Amniotic stem cell (primary cell): Measurements from ENCODE around the gene CGB7.
"Not testable (repeated sequence)": the region's sequence is repeated elsewhere in the genome, so short reads cannot be mapped to it uniquely, and the experiment has no call there.

Experiments
- DNase-seq: peaks from one replicate; lab custom pipeline; 2025; lab: John Stamatoyannopoulos, UW

The CGB7 gene

DNA sequence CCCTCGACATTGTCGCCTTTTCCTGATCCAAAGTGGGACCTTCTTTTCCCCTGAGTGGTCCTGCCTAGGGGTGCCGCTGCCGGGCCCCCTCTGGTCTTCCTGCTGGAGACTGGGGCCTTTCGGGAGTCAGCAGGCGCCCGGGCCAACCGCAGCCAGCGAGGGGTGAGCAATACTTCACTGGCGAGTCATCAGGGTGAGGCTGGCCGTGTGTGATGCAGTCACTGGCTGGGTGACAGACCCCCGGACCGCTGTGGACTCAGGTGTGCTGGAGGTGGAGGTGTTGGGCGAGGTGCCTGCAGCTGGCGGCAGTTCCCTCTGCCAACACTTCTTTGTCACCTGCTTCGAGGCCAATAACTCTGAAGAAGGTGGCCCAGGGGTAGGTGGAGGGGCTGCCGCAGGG lies 15.4 kb downstream of the CGB7 start:
- DNase-seq = no peak

DNA sequence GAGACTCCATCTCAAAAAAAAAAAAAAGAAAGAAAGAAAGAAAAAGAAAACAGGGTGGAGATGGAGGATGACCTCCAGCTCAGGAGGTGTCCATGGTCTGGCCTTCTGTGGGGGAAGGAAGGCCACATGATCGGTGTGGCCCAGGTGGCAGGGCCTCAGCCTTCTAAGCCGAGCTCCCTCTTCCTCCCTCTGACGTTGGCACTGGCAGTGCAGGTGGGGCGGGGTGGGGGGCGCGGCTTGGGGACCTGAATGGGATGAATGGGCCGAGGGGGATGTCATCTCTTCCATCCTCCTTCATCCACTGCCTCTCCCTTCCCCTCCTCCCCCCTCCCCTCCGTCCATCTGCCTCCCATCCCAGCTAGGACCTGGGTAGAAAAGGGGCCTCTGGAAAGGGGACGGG lies 17.8 kb downstream of the CGB7 start:
- DNase-seq = not testable (repeated sequence)

DNA sequence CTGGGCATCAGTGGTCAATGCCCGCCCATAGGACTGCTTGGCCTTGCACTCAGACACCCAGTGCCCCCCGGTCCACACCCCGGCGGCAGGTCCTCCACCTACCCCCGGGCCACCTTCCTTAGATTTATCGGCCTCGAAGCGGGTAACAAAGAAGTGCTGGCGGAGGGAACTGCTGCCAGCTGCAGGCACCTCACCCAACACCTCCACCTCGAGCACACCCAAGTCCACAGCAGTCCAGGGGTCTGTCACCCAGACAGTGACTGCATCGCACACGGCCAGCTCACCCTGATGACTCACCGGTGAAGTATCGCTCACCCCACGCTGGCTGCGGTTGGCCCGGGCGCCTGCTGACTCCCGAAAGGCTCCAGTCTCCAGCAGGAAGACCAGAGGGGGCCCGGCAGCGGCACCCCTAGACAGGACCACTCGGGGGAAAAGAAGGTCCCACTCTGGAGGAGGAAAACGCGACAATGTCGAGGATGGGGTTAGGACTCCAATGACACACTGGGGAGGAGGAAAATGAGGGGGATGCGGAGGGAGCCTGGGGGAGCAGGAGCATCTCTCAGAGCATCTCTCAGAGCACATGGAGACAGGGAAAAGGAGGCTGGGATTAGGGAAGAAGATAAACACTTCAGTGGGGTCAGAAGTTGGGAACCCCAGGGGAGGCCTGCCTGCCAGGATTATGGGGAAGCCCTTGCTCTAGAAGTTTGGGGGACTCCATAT lies 18.8 kb downstream of the CGB7 start:
- not testable (repeated sequence) for DNase-seq

DNA sequence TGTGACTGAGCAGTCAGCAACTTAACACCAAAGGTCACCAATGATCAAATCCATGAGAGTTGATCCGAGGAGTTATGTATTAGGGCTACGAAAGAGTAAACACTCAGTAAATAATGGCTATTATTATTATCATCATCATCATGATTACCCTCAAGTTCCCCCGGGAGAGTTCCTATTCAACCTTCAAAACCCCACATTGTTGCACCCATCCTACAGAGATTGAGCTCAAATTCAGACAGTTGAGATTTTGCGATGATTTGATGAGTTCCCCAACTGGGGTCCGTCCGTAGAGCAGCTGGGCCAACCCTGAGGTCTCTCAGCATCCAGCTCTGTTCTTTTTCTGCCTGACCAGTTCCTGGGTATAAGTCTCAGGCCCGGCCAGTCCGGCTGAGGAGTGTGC lies 19.4 kb downstream of the CGB7 start:
- DNase-seq = not testable (repeated sequence)

DNA sequence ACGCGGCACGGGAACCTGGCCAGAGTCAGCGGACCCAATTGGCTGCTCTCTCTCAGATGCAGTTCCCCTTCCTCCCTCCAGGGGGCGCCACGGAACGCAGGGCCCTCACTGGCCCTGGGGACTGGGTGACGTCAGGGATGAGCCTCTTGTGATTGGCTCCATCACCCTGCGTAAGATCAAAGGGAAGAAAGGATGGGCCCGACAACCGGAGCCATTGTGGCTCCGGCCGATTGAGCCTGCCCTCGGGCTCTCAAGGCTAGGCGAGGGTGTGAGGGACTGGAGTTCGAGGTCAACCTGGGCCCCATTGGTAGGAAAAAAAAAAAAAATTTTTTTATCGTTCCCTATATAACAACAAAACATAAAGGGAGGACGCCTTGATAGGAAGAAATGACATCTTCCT lies 20.7 kb downstream of the CGB7 start, which contains the start of gene CGB1:
Gene CGB1 (minus strand): TSS at position 81 of the 400 bp plus-strand sequence. CDS start 184 bp downstream, outside the sequence.
- DNase-seq = not testable (repeated sequence)

DNA sequence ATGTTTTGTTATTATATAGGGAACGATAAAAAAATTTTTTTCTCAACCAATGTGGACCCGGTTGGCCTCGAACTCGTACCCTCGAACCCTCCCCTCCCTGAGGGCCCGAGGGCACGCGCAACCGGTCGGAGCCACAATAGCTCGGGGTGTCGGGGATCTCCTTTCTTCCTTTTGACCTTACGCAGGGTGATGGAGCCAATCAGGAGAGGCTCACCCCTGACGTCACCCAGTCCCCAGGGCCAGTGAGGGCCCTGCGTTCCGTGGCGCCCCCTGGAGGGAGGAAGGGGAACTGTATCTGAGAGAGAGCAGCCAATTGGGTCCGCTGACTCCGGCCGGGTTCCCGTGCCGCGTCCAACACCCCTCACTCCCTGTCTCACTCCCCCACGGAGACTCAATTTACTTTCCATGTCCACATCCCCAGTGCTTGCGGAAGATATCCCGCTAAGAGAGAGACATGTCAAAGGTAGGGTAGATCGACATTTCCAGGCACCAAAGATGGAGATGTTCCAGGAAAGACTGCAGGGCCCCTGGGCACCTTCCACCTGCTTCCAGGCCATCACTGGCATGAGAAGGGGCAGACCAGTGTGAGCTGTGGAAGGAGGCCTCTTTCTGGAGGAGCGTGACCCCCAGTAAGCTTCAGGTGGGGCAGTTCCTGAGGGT lies 25.8 kb downstream of the CGB7 start, which contains the start of gene CGB2:
Gene CGB2 (plus strand): TSS at position 249 of the 660 bp plus-strand sequence. CDS start 206 bp downstream, at position 455.
- not testable (repeated sequence) for DNase-seq

DNA sequence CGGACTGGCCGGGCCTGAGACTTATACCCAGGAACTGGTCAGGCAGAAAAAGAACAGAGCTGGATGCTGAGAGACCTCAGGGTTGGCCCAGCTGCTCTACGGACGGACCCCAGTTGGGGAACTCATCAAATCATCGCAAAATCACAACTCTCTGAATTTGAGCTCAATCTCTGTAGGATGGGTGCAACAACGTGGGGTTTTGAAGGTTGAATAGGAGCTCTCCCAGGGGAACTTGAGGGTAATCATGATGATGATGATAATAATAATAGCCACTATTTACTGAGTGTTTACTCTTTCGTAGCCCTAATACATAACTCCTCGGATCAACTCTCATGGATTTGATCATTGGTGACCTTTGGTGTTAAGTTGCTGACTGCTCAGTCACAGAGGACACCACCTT lies 27.2 kb downstream of the CGB7 start:
- DNase-seq = not testable (repeated sequence)

DNA sequence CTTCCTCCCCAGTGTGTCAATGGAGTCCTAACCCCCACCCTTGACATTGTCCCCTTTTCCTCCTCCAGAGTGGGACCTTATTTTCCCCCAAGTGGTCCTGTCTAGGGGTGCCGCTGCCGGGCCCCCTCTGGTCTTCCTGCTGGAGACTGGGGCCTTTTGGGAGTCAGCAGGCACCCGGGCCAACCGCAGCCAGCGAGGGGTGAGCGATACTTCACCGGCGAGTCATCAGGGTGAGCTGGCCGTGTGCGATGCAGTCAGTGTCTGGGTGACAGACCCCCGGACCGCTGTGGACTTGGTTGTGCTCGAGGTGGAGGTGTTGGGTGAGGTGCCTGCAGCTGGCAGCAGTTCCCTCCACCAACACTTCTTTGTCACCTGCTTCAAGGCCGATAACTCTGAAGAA lies 27.8 kb downstream of the CGB7 start:
- DNase-seq = not testable (repeated sequence)

DNA sequence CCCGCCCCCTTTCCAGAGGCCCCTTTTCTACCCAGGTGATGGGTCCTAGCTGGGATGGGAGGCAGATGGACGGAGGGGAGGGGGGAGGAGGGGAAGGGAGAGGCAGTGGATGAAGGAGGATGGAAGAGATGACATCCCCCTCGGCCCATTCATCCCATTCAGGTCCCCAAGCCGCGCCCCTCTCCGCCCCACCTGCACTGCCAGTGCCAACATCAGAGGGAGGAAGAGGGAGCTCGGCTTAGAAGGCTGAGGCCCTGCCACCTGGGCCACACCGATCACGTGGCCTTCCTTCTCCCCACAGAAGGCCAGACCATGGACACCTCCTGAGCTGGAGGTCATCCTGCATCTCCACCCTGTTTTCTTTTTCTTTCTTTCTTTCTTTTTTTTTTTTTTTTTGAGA lies 28.9 kb downstream of the CGB7 start:
- DNase-seq = not testable (repeated sequence)

DNA sequence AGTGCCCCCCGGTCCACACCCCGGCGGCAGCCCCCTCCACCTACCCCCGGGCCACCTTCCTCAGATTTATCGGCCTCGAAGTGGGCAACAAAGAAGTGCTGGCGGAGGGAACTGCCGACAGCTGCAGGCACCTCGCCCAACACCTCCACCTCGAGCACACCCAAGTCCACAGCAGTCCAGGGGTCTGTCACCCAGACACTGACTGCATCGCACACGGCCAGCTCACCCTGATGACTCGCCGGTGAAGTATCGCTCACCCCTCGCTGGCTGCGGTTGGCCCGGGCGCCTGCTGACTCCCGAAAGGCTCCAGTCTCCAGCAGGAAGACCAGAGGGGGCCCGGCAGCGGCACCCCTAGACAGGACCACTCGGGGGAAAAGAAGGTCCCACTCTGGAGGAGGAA lies 31.9 kb downstream of the CGB7 start:
- DNase-seq = not testable (repeated sequence)

DNA sequence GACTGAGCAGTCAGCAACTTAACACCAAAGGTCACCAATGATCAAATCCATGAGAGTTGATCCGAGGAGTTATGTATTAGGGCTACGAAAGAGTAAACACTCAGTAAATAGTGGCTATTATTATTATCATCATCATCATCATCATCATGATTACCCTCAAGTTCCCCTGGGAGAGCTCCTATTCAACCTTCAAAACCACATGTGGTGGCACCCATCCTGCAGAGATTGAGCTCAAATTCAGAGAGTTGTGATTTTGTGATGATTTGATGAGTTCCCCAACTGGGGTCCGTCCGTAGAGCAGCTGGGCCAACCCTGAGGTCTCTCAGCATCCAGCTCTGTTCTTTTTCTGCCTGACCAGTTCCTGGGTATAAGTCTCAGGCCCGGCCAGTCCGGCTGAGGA lies 32.5 kb downstream of the CGB7 start:
- DNase-seq = not testable (repeated sequence)

DNA sequence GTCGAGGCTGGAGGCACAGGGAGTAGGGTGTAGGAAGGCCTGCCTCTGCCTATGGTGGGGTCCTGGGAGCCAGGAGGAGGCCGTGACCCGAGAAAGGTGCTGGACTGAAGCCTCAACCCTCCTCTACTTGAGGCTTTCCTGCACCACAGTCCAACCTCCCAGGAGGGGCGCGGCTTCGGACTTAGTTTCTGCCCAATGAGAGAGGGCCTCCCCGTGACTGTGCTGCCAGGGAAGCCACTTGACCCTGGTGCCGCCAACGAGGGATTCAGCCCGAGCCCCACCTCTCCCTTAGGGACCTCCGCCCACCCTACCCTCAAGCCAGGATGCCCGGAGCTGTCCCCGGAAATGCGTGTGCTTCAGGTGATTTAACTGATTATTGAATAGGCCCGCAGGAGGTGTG lies 33.3 kb downstream of the CGB7 start, which contains the start of gene CGB3:
Gene CGB3 (minus strand): TSS at position 101 of the 400 bp plus-strand sequence. CDS start 362 bp downstream, outside the sequence.
- not testable (repeated sequence) for DNase-seq

DNA sequence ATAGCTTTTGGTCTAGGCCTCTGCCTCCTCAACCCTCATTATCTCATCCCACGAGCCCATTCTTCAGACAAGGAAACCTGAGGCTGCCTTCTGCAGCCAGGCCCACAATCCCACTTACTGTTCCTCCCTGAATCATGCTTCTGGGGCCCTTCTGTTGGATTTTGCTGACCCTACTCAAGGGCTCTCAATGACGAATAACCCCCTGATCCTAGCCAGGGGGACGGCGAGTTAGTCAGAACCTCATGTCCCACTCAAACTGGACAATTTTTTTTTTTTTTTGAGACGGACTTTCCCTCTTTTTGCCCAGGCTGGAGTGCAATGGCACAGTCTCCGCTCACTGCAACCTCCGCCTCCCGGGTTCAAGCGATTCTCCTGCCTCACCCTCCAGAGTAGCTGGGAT lies 35.4 kb downstream of the CGB7 start:
- DNase-seq = no peak

DNA sequence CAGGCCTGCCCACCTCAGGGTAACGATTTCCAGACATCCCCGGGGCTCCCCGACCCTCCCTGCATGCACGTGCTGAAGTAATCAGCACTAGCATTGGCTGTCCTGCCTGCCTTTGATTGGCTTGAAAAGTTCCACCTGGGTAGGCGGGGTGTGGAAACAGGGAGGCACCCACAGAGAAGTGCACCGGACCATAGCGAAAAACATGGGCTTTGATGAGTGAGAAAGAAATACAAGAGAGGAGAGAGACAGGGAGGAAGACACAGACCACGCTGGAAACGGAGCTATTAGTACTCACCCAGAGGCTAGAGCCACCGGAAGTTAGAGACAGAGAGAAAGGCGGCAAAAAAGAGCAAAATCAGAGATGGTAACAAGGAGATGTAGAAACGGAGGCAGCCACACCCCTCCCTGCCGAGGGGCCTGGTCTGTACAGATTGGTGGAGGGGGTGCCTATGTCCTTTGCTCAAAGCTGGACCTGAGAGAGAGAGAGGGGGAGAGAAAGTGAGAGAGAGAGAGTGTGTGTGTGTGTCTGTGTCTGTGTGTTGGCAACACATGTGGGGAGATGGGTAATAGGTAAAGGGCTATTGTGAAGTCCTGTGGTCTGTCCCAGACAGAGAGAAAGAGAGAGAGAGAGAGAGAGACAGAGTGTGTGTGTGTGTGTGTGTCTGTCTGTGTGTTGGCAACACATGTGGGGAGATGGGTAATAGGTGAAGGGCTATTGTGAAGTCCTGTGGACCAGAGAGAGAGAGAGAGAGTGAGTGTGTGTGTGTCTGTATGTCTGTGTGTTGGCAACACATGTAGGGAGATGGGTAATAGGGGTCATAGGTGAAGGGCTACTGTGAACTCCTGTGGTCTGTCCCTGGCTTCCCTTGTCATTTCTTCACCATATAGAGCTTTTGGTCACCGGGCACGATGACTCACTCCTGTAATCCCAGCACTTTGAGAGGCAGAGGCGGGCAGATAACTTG lies 36.3 kb downstream of the CGB7 start:
- no peak for DNase-seq

DNA sequence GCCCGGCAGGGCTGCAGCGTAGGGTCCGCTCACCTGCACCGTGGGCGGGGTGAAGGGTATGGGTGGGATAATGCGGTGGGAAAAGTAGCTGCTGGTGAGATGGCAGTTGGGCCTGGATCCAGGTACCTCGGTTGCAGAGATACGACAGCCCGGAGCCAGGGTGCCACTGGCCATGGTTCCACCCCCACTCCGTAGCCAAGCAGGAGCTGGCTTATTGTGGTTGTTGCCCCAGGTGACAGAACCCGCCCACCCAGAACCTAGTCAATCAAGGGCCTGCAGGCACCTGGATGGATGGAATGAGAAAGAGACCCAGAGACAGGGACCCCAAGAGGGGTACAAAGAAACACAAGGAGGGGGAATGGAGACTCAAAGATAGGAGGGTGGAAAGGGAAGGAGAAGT lies 37.2 kb downstream of the CGB7 start:
- DNase-seq = no peak

DNA sequence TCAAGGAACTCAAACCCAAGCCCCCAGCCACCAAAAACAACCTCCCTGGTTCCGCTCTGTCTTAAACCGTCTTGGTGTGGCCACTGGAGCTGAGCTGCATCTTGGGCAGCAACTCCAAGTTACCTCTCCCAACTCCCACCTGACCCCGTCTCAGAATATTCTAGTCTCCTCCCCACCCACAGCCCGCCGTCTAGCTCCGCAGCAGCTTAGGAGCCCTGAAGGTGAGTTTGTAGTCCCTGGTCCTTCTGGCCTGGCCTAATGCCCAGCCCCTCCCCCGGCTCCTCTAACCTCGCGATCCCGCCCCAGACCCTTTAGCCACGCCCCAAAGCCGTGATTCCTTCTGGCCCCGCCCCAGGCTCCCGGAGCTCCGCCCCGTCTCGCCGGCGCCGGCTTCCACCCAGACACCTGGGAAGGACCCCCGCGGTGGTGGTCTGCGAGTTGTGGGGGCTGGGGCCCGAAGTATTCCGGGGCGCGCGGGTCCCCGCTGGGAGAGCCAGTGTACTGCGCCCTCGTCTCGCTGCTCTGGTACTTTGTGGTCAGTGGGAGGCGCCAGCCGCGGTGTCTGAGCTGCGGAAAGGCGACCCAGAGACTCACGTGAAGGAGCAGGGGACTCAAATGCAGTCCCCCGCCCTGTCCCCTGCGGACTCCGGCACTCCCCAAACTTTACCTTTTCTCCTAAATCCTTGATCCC lies 38.2 kb downstream of the CGB7 start:
- no peak for DNase-seq

DNA sequence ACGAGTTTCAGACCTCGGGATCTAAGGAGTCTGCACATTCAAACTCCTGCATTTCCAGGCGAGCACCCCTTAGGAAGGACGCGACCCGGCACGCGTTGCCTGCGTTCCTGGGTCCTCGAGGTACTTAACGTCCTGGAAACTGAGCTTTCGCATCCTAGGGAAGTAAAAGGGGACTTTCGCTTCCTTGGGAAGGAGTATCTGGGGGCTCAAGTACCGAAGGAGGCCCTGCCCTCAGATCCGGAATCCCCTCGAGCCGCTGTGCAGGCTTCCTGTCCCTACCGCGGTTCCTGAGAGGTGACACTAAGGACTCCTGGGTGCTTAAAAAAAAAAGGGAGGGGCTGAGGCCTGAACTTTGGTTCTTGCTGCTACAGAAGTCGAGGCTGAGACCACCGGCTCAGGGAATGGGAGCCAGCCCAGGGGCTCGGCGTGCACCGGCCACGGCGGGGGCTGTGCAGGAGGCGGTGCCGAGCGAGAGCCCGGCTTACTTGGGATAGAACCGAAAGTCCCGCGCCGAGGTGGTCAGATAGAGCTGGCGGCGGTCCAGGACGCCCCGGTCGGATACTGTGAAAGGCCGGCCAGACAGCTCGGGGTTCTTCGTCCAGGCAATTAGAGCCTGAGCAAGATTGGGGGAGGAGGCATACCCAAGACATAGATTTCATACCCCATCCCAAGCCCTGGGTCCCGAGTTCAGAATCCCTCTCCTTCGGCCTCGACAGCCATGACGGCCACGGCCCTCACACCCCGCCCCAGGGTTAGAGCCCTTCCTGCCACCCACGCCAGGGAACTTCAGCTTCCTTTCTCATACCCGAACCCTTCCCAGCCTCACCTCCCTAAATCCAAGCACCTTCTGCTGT lies 38.9 kb downstream of the CGB7 start:
- not testable (repeated sequence) for DNase-seq

DNA sequence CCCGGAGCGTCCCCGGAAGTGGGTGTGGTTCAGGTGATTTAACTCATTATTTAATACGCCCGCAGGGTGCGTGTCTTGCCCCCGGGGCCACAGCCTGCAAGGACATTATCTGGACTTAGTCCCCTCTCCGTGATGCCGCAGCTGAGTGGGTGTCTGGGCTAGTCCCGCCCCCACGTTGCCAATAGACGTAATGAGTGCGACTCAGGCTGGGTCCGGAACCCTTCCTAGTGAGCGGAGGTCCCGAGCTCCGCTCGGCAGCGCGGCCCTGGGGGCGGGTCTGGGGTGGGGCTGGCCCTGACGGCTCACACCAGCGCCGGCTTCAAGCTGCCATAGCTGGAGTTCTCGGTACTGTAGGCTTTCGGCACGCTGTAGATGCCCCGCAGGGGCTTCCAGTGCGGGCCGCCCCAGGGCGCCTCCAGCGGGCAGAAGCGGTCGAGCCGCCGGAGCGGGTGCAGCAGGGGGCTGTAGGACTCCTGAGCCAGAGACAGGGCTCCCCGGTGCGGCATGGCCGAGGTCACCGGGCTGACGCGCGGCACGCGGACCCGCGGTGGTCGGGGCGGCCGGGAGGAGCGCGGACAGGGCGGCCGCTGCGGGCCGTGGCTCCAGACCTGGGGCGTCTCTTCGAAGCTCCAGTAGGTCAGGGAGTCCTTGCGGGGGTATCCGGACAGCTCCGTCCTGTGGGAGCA lies 39.7 kb downstream of the CGB7 start:
- peak; percentile 58 for DNase-seq

DNA sequence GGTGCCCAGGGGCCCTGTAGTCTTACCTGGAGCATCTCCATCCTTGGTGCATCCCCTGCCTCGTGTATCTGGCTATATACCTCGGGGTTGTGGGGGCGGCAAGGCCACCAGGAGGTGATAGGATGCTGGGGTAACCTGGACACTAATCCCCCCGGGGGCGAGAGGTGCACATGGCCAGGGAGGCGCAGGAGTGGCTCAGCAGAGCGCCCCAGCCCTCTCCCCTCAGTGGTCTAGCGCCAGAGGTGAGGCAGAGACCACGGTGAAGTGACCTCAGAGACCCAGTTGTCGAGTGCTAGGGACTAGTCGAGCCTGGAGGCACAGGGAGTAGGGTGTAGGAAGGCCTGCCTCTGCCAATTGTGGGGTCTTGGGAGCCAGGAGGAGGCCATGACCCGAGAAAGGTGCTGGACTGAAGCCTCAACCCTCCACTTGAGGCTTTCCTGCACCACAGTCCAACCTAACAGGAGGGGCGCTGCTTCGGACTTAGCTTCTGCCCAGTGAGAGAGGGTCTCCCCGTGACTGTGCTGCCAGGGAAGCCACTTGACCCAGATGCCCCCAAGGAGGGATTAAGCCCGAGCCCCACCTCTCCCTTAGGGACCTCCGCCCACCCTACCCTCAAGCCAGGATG lies 40.4 kb downstream of the CGB7 start, which contains the start of gene LHB:
Gene LHB (minus strand): TSS at position 51 of the 625 bp plus-strand sequence. CDS start 10 bp downstream, at position 41.
- DNase-seq = no peak
